Testis (tissue), 2 donors: Measurements from ENCODE around the gene PPARGC1A.

Experiments used
- POLR2A ChIP-seq: fragments of 450-650 bp; IDR thresholded peaks from one replicate; pipeline ENCODE4 v1.6.1; 2017; ENCODE audit warnings: antibody characterized with exemption, mild to moderate bottlenecking, moderate library complexity
- TF ChIP-seq, protein P1 (sequence below), 3 experiments: fragments of 450-650 bp in 2 of 3; fragments of 200-600 bp in 1 of 3; sonication (generic) in 1 of 3; IDR thresholded peaks; one replicate each; pipeline ENCODE4 v1.5.1; 2016 to 2019; ENCODE audit warnings: antibody characterized with exemption in 3 of 3, mild to moderate bottlenecking in 2 of 3, moderate library complexity in 1 of 3

DNA sequence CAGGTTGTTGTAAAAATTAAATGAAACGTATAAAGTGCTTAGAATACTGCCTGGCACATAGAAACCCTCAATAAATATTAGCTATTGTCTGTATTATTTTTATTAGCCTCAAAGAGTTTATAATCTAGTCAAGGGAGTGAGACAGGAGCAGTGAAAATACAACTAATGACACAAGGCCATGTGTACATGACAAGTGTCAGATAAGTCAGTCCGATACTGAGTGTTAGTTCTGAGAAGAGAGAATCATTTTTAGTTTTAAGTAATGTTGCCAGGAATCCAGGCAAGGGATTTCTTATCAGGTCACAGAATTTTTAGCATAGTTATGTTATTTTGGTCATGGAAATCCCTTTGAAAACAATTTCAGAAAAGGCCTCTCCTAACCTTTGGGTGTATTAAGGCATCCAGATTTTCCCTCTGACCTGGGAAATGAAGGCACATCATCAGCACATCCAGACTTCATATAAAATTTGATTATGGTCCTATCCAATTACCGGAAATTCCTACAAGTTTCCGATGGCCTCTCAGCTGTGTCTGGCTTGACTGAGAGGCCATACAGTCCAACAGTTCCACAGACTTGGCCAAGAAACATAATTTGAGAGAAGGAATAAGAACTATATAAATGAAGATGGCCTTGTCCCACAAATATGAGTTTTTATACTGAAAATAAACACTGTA lies 35.7 kb downstream of the PPARGC1A start:
- TF ChIP-seq, protein P1, sequence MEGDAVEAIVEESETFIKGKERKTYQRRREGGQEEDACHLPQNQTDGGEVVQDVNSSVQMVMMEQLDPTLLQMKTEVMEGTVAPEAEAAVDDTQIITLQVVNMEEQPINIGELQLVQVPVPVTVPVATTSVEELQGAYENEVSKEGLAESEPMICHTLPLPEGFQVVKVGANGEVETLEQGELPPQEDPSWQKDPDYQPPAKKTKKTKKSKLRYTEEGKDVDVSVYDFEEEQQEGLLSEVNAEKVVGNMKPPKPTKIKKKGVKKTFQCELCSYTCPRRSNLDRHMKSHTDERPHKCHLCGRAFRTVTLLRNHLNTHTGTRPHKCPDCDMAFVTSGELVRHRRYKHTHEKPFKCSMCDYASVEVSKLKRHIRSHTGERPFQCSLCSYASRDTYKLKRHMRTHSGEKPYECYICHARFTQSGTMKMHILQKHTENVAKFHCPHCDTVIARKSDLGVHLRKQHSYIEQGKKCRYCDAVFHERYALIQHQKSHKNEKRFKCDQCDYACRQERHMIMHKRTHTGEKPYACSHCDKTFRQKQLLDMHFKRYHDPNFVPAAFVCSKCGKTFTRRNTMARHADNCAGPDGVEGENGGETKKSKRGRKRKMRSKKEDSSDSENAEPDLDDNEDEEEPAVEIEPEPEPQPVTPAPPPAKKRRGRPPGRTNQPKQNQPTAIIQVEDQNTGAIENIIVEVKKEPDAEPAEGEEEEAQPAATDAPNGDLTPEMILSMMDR (IDR thresholded peaks at IDR 0.05), result no peak
- no peak for TF ChIP-seq POLR2A
